Measurements from ENCODE around the gene ZCCHC13.
"Not testable (repeated sequence)": the region's sequence is repeated elsewhere in the genome, so short reads cannot be mapped to it uniquely, and the experiment has no call there.

Gene ZCCHC13

DNA sequence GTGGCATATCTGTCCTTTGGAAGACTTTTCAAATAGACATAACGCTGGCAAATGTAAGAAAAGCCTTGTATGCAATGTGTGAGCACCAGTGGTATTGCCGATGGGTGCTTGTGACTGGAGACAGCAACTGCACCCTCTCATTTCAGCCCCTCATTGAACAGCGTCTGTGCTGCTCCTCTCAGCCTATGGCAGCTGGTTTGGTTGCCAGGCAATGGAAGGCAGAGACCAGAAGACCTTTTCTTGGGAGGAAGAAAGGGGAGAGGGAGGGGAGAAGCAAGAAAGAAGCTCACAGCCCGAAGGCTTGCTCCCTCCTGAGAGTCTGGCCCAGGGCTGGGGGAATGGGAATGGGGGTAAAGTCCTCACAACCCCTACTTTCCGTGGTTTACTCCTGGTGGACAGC, 20.2 kb downstream of the ZCCHC13 start:
- no peak for DNase-seq (ENCODE audit: low spot score)

DNA sequence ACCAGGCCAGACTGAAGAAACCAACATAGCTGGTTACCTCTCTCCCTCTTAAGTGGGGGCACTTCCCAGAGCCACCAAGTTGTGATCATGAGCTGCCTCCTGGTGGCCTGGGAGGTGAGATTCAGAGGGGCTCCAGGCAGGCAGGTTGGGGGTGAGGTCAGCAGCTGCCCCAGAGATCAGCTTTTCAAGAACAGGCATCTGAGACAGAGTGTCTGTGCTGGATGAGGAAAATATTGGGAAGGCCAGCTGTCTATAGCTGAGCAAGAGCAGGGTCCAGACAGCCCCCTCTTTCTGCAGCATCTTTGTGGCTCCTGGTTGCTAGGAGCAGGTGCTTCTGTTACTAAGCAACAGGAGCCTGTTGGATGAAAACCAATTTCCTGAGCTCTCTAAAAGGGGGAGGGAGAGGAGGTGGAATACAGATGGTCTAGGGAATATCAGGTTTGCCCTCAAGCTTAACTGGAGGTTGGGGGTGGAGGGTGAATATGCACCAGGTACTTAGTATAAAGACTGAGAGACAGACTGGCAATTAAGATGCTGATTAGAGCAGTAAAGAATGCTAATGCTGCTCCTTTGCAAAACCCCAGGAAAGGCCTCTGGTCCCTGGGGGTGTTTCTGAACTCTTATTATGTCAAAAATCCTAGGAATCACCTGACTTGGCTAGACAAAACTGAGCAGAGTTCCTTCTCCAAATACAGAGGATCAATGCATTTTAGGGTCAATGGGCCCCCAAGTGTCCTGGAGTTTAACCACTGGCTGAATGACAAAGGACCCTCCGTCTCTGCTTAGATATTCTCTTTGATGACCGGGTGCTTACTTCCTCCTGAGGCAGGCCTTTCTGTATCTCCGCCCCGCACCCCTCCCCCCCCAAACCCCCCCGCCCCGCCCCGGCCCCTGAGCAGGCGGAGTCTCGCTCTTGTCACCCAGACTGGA, 21.4 kb downstream of the ZCCHC13 start:
- no peak for DNase-seq (ENCODE audit: low spot score)

DNA sequence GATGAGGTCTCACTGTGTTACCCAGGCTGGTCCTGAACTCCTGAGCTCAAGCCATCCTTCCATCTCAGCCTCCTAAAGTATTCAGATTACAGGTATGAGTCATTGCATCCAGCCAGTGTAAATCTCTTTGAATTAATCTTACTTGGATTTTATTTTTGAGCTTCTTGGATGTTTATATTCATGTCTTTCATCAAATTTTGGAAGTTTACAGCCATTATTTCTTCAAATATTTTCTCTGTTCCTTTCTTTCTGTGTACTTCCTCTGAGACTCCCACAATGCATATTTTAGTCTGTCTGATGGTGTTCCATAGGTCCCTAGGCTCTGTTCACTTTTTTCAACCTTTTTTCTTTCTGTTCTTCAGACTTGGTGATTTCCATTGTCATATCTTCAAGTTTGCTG, 34.9 kb downstream of the ZCCHC13 start:
- no peak for DNase-seq (ENCODE audit: low spot score)

DNA sequence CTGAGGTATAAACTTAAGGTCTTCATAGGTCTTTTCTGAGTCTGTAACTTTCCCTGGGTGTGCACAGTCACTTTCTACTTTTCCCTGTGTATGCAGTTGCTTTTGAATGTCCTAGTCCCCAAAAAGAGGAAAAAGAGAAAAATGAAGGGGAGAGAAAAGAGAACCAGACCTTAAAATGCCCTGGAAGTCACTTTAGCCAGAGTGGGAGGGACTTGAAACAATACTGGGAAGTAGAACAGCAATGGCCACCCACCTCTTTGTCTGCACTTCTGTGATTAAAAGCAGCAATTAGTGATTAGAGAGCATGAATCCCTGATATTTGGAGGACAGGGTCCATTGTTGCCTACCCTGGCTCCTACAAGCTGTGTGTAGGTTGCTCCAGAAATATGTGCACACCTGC, 36.1 kb downstream of the ZCCHC13 start:
- no peak for DNase-seq (ENCODE audit: low spot score)

DNA sequence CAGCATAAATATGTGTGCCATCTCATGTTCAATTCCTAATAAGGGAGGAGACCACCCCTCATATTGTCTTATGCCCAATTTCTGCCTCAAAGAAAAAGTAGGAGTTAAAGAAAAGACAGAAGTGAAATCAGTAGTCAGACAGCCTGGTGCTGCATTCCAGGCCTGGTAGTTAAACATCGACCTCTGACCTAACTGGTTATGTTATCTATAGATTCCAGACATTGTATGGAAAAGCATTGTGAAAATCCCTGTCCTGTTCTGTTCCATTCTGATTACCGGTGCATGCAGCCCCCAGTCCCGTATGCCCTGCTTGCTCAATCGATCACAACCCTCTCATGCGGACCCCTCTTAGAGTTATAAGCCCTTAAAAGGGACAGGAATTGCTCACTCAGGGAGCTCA, 38.2 kb downstream of the ZCCHC13 start:
- not testable (repeated sequence) for DNase-seq (ENCODE audit: low spot score)

DNA sequence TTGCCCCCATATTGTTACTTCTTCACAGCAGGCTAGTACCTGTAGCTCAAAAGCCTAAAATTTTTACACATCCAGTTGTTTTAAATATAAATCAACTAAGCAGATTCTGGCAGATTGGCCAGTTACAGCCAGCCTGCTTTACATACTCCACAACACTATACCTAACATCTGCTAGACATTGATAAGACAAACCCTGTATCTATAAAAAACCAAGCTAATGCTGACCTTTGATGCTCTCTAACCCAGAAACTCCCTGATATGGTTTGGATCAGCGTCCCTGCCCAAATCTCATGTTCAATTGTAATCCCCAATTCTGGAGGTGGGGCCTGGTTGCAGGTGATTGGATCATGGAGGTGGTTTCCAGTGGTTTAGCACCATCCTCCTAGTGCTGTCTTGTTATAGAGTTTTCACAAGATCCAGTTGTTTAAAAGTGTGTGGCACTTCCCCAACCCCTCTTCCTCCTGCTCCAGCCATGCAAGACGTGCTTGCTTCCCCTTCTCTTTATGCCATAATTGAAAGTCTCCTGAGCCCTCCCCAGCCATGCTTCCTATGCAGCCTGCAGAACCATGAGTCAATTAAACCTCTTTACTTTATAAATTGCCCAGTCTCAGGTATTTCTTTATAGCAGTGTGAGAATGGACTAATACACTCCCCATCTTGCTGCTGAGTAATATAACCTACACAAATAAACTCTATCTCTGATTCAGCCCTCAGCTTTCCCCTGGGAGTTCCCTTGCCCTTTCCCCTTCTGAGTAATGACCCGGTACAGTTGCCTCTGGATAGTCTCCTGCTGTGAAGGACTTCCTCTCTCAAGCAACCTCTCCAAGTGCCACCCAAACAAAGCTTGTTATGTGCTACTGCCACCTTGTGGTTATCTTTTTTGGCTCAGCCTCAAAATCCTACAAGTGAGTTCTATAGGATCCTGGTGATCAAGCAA, 39.6 kb downstream of the ZCCHC13 start:
- peak; percentile 82 for DNase-seq (ENCODE audit: low spot score)

DNA sequence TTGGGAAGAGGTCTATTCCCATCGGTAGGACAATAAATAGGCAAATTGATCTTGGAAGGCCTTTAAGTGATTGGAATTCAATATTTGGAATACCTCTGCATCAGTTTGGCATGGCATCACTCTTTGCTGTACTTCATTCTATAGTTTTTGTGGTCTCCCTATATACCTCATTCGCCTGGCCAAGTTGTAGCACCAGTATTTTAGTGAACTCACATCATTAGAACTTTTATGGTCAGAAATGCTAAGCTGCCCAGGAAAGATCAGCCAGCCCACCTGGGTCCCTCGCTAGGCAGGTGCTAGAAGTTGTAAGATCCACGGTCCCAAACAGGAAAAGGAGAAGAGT, 40.3 kb downstream of the ZCCHC13 start:
- DNase-seq (ENCODE audit: low spot score): no peak

DNA sequence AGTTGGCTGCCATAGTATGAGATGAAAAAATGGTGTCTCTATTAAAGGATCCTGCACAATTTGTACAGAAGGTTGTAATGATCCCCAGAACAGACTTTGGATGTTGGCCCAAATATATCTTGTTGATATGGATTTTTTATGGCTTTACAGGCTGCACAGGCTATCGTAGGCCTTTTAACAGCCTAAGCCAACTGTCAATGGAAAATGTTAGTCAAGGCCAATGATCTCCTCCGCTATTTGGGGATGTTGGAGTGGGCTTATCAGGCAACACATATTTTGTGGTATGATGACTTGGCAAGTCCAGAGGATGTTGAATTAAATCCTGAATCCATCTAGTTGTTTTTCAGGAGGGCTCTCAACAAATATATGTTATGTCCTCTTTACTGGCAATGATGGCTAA, 42.1 kb downstream of the ZCCHC13 start:
- DNase-seq (ENCODE audit: low spot score): no peak

DNA sequence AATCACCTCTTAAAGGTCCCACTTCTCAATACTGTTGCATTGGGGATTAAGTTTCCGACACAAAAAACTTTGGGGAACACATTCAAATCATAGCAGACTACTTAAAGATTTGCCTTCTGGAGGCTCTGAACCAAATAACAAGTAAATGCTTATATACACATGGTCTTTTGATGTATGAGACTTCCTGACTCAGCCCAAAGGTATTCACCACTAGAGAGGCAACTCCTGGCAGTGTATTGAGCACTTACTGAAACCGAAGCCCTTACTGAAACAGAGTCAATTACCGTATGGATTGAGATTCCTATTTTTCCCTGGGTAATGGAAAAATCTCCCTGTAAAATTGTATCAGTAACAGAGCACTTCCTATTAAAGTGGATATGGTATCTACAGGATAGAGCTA, 45.4 kb downstream of the ZCCHC13 start:
- DNase-seq (ENCODE audit: low spot score): peak; percentile 4

DNA sequence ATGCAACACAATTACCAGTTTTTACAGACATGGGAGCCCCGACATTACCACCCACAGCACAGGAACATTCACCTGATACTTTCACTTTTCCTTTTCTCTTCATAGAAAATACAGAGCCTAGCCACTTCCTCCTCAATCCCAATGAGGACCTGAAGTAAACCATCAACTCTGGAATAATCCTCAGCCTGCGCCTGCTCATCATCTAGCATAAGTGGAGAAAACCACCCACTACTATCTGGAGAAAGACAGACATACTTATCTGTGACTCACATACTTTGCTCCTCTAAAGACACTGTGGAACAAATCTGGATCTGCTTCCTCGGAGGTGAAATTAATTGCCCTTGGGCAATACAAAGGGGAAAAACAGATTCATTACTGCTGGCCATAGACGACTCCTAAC, 47.8 kb downstream of the ZCCHC13 start:
- no peak for DNase-seq (ENCODE audit: low spot score)

DNA sequence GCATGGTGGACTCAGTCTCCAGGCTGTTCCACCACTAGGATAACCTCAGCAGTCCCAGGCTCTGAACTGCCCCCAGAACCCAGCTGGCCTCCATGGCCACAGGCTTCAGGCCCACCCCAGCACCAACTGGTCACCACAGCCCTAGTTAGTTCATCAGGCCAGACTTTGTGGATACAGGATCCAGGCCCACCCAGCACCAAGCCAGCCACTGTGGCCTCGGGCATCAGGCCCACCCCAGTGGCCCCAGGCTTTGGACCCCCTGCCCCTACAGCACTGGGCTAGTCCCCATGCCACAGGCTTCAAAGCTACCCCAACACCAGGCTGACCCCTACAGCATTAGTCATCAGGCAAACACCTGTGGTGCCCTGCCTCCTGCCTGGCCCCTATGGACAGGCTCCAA, 50.0 kb downstream of the ZCCHC13 start:
- no peak for DNase-seq (ENCODE audit: low spot score)
